SH-SY5Y (cell line): ENCODE results near the gene NKD2.

Source experiments
- GATA2 ChIP-seq: IDR thresholded peaks from 2 replicates; pipeline ENCODE4 v1.6.1; 2011; ENCODE audit warnings: mild to moderate bottlenecking, low read depth, low read length
- GATA3 ChIP-seq: IDR thresholded peaks from 2 replicates; pipeline ENCODE4 v1.6.1; 2011; ENCODE audit warnings: low read depth, mild to moderate bottlenecking, low read length, moderate library complexity

Gene NKD2

DNA sequence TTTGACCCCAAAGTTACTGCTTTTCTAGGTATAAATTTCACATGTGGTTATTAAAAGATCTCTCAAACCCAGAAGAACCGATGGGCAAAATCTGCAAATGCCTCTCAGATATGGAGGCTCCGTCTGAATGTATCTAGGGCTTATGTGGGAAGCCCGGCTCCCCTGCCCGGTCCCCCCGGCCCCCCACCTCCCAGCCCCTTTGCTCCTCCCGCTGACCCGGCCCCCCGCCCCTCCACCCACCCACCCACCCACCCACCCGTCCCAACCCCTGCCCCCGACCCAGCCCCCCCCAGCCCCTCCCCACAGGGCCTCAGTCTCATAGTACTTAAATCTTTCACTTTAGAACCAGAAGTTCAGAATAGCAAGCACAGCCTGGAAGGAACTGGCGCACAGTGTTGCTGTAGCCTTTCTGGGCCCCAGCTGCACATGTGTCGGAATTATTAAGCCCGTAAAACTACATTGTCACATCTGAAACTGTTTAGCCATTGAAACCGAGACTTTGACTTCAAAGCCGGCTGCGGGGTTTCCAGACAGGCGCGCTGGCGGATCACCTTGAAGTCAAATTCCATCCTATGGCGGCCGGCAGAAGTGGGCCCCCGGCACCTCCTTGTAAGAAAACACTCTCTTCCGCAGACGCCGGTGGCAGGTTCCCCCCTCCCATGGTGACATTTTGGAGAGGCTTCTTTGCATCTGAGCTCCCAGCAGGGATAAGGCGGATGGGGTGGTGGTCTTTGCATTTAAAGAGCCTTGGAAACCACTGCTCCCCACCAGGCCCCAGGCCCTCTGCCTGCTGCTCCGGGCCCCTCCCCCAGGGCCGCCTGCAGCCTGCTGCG is 12.8 kb downstream of the NKD2 start:
- TF ChIP-seq GATA3 = no peak
- no peak for TF ChIP-seq GATA2

DNA sequence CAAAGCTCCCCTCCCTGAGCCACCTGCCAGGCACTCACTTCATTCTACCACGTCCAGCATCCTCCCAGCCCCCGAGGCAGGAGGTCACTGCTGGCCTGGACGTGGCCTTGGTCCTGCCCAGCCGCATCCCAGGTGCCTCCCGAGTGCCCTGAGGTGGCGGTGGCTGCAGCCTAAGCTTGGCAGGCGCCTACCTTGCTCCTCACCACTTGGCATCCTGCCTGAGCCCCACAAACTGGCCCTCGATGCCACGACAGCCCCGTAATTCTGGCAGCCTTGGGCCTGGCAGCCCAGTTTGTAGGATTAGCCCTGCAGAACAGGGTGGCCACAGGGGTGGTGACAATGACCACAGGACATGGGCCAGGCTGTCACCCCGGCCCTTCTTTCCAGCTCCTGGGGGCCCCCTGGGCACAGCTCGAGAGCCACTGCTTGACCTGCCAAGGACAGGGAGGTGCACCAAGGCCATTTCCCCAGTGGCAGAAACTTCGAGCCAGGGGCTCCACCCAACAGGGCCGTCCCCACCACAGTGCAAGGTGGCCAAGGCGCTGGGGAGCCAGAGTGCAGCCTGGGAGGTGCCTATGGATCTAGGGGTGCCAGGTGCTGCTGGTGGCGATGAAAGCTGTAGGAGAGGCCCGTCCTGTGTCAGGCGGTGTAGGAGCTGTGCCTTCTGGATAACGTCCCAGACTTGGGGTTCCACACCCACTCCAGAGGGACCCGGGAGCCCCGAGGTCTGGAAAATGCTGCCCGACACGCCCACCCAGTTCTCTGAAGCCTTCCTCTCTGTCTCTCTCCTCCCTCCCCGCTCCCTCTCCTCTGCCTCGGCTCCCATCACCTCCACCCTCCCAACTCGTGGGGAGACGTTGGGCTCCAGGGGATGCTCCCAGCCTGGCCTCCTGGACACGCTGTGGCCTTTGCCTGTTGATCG is 18.4 kb downstream of the NKD2 start:
- TF ChIP-seq GATA3 (no peak), GATA2 (no peak)

DNA sequence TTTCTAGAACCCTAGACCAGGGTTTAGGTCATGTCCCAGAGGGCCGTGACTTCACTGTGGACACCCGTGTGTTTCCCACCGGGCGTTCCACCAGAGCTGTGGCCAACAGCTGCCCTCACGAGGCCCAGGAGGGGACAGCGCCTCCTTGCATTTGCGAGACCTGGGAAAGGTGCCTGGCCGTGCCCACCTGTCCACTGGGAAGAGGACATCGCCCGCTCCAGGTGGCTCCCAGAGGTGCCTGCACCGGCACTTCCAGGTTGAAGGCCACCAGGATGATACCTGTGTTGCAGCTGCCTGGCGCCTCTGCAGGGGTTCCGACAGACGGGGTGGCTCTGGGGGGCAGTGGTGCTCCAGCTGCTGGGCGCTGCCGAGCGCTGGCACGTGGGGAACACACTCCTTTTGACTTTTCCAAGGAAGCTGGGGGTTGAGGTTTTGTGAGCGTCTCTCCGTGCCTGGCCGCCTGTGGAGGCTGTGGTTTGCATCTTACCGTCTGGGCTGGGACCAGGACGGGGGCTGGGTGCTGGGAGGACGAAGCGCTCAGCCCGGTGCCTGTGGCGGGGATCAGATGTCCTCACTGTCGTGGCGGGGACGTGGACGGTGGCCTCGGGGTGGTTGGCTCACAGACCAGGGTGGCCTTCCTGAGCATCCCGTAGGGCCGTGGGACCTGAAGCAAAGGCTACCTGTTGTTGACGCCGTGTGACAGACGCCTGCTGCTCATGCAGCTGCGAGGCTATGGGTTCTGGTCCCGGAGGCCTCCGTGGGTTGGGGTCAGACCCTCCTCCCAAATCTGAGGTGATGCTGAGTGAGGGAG is 19.2 kb downstream of the NKD2 start:
- TF ChIP-seq GATA2 (no peak), GATA3 (no peak)

DNA sequence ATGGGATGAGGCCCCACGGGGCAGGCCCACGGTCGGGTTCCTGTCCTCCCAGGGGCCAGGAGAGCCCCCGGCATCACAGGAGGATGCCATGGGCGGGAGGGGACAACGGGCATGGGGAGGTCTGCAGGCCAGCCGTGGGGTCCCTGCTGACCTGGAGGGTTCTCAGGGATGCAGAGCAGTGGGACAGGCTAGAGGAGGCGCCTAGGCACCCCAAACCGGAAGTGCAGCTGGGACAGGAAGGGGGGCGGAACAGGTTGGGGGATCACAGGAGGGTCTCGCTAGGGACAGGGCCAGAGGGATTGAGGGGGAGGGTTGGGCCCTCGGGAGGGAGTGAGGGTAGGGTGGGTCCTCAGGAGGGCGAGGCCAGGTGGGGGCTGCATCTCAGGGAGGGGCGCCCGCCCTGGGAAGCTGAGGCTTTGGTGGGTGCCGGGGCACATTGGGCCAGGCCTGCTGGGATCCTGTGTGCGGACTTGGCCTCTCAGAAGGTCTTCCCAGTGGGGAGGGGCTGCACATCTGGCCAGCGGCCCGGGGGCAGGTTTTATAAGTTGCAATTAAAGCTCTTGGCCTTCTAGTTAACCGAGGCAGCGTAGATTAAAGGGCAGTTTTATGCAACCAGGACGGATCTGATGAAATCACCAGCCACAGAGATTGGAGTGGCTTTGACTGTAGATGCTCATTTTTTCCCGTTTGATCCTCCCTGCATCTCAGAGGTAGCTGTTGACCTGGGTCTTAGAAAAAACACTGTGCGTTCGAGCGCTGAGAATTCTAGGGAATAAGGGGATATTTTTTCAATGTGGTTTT is 20.1 kb downstream of the NKD2 start:
- TF ChIP-seq GATA3 (no peak), GATA2 (no peak)

DNA sequence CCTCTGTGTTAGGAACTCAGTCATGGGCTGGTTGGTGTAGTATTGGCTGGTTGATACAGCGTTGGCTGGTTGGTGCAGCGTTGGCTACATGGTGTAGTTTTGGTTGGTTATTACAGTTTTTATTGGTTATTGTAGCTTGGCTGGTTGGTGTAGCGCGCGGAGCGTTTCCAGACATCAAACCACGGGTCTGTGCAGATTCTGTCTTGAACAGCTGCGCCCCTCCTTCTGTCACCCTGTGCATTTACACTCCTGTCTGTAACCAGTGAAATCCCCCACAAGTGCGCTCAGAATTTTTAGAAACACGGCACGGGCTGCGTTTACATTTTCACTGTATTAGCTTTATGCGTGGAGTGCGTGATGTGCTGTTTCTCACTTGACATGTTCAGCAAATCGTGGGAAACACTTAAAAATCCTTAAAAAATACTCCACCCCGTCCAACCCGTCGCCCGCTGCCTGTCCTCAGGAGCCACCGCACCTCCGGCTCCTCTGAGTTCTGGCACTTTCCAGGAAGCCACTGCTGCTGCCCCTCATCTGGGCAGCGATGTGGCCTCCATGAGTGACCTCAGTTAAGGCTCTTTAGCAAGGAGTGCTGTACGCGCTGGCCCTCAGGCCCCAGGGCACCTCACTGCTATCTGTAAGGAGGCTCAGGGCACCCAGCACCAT is 20.8 kb downstream of the NKD2 start:
- no peak for TF ChIP-seq GATA3
- TF ChIP-seq GATA2 = no peak

DNA sequence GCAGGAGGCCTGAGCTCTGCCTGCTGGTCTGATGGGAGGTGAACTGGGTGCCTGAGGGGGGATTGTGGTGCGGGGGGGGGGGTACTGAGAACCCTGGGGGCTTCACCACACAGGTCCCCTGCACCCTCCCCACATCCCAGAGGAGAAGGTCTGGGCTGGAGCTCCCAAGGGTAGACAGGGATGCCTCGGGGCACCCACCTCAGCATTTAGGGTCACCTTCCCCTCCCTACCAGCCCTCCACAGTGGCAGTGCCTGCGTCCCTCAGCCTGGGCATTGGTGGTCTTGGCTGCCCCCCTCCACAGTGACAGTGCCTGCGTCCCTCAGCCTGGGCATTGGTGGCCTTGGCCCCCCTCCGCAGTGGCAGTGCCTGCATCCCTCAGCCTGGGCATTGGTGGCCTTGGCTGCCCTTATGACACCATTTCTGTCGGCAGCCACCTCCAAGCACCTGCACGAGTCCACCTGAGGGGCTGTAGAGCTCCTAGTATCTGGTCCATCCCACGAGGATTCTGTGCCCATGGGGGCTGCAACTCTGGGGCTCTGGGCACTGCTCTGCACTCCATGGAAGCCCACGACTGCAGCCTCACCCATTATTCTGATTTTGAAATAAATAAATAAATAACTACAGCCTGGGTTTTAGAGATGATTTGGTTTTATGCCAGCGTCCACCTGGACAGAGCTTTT is 21.5 kb downstream of the NKD2 start:
- TF ChIP-seq GATA2 (no peak), GATA3 (no peak)

DNA sequence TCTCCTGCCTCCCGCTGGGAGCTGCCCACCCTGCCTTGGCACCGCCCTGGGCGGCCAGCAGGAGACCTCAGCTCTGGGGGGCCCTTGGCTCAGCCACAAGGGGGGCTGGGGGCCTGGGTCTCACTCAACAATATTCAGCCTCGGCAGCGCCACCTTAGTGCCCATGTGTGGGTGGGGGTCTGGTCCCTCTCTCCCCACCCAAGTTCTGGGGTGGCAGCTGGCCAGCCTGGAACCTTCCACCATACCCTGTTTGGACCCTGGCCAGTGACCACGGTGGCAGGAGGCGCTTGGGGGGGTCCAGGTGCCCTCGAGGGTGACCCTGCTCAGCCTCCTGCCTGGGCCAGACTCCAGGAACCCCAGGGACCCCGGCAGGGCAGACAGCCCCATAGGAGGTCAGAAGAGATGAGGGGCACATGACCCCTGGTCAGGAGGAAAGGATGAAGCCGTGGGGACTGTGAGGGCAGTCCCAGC is 22.2 kb downstream of the NKD2 start:
- TF ChIP-seq GATA2 (no peak), GATA3 (no peak)

DNA sequence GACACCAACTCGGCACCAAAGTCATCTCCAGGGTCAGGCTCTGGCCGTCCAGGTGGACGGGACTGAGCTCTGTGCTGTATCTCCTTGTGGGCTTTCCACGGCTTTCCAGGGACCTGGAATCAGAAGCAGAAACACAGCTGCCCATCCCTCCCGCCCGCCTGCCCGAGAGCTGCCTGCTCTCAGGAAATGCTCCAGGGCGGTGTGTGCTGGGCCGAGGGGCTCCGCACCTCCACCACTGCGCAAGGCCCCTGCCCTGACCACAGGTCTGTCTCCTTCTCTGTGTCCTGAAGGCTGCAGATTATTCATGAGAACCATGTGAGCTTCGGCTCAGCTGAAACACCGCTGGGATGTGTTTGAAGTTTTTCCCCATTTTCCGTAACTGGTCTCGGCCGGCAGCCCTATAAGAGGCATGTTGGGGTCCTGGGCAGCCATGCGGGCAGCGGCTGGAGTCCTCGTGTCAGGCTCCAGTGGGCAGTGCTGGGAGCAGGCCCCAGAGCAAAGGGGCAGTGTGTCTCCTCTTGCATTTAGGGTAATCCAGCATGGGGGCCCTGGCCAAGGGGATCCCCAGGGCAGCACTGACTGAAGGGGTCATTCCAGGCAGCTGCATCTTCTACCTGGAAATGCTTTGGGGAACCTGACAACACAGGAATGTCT is 22.8 kb downstream of the NKD2 start:
- TF ChIP-seq GATA3 = no peak

DNA sequence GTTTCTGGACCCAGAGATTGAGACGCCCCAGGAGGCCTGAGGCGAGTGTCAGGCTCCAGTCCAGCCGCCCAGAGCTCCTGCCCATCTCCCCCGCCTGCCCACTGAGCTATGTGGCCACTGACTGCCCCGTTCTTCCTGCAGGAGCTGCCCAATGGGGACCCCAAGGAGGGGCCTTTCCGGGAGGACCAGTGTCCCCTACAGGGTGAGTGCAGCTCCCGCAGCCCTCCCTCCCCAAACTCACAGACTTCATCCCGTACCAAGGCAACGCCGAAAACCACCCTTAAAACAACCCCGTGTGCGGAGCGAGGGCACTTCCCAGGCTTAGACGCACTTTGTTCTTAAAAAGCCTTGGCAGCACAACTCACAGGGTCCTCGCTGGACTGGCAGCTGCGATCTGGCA is 23.4 kb downstream of the NKD2 start:
- no peak for TF ChIP-seq GATA3
- no peak for TF ChIP-seq GATA2

DNA sequence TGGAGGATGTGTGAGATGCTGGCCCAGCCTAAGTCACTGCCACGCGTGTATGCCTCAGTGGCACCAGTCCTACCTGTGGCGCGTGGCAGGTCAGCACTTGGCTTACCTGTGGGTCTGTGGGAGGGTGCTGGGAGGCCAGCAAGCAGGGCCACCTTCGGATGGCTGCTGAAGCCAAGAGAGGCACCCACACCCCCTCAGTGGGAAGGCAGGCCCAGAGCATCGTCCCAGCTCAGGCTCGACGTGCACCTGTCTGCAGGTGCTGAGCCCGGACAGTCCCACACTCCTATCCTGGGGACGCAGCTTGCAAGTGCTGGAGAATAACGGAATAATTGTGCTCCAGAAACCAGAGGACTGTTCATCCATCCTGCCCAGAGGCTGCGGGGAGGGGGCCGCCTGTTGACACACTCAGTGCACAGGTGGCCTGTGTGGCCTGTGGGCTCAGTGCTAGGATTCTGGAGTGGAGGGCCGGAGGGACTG is 24.0 kb downstream of the NKD2 start:
- TF ChIP-seq GATA2 (no peak), GATA3 (no peak)

DNA sequence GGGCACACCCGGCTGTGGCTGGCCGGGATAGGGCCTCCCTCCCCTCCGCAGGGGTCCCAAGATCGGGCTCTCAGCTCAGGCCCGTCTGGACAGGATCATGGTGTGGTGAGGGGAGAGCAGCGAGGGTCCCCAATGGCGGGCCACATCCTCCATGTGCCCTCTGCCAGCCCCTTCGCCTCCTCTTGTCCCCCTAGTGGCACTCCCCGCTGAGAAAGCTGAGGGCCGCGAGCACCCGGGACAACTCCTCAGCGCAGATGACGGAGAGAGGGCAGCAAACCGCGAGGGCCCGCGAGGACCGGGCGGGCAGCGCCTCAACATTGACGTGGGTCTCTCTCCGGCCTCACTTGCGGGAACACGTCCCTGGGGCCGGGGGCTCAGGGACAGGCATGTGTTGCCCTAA is 24.6 kb downstream of the NKD2 start:
- TF ChIP-seq GATA3 = no peak
- no peak for TF ChIP-seq GATA2
